GM19240 (cell line): Measurements from ENCODE around the gene C6orf62.
"Not testable (repeated sequence)": the region's sequence is repeated elsewhere in the genome, so short reads cannot be mapped to it uniquely, and the experiment has no call there.

Experiments used
- DNase-seq: peaks from one replicate; pipeline ENCODE4 v3.0.0; 2011; ENCODE audit warnings: low spot score; ENCODE audit not compliant: insufficient read length

C6orf62 gene

GRCh38 chr6:24743265-24743943 is 24.4 kb upstream of the C6orf62 start:
- DNase-seq, result peak; percentile 41

- no peak for DNase-seq
Measured at GRCh38 chr6:24742216-24742738, 23.3 kb upstream of the C6orf62 start.

GRCh38 chr6:24740861-24741260 is 21.9 kb upstream of the C6orf62 start:
- no peak for DNase-seq

- no peak for DNase-seq
Measured at GRCh38 chr6:24738741-24739140, 19.8 kb upstream of the C6orf62 start.

- DNase-seq, result not testable (repeated sequence)
Measured at GRCh38 chr6:24734710-24735109, 15.8 kb upstream of the C6orf62 start.

- DNase-seq, result no peak
Measured at GRCh38 chr6:24734166-24734565, 15.2 kb upstream of the C6orf62 start.

GRCh38 chr6:24731456-24732134 is 12.6 kb upstream of the C6orf62 start:
- not testable (repeated sequence) for DNase-seq

GRCh38 chr6:24730653-24731052 is 11.7 kb upstream of the C6orf62 start:
- DNase-seq, result not testable (repeated sequence)

- DNase-seq, result no peak
Measured at GRCh38 chr6:24723270-24723669, 4.3 kb upstream of the C6orf62 start.

GRCh38 chr6:24721461-24722215 is 2.7 kb upstream of the C6orf62 start:
- peak; percentile 18 for DNase-seq

GRCh38 chr6:24720604-24721460 is 1.9 kb upstream of the C6orf62 start:
- peak; percentile 74 for DNase-seq

- DNase-seq, result no peak
Measured at GRCh38 chr6:24720131-24720603, 1.2 kb upstream of the C6orf62 start.

GRCh38 chr6:24718449-24719124 is 367 bp downstream of the C6orf62 start:
- no peak for DNase-seq

- DNase-seq, result not testable (repeated sequence)
Measured at GRCh38 chr6:24716602-24717148, 2.3 kb downstream of the C6orf62 start.

GRCh38 chr6:24710519-24711303 is 8.2 kb downstream of the C6orf62 start:
- DNase-seq, result no peak

GRCh38 chr6:24709014-24709711 is 9.8 kb downstream of the C6orf62 start:
- no peak for DNase-seq

- DNase-seq, result no peak
Measured at GRCh38 chr6:24708612-24709011, 10.3 kb downstream of the C6orf62 start.

- no peak for DNase-seq
Measured at GRCh38 chr6:24704468-24704867, 14.5 kb downstream of the C6orf62 start.
